ENCODE data around the gene ZCCHC4.
A peak's percentile ranks its signal among the peaks of the same experiment; 100 is the strongest.

The ZCCHC4 gene, protein sequence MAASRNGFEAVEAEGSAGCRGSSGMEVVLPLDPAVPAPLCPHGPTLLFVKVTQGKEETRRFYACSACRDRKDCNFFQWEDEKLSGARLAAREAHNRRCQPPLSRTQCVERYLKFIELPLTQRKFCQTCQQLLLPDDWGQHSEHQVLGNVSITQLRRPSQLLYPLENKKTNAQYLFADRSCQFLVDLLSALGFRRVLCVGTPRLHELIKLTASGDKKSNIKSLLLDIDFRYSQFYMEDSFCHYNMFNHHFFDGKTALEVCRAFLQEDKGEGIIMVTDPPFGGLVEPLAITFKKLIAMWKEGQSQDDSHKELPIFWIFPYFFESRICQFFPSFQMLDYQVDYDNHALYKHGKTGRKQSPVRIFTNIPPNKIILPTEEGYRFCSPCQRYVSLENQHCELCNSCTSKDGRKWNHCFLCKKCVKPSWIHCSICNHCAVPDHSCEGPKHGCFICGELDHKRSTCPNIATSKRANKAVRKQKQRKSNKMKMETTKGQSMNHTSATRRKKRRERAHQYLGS

DNA sequence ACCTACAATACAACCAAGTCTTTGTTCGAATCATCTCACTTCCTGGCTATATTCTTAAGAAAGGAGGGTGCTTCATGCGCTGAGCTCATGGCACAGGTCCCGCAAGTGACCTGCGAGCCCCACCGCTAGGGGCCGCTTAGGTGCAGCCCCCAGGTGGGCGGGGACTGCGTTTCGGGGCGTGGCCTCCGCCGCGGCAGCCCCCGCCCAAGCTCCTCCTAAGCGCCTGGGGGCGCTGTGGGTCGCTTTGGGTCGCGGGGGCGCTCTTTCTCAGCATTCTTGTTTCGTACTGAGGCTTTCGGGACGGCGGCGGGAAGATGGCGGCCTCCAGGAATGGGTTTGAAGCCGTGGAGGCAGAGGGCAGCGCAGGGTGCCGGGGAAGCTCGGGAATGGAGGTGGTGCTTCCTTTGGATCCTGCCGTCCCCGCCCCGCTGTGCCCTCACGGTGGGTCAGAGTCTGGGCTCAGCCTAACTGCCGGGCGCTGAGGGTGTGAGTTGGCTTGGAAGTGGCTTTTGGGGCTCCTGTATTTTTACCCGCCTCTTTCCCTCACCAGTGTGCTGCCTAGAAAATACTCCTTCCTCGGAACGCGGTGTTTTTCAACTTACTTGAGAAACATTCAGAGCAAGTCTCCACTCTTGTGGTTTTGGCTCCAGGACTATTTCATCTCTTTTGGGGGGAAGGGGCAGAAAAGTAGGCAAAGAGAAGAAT, at the start of gene ZCCHC4:
Gene ZCCHC4, plus strand, starts transcription at position 279 of the 705 bp plus-strand sequence. Its CDS starts 36 bp downstream, at position 315.
- DNase-seq, result peak; percentile 90

DNA sequence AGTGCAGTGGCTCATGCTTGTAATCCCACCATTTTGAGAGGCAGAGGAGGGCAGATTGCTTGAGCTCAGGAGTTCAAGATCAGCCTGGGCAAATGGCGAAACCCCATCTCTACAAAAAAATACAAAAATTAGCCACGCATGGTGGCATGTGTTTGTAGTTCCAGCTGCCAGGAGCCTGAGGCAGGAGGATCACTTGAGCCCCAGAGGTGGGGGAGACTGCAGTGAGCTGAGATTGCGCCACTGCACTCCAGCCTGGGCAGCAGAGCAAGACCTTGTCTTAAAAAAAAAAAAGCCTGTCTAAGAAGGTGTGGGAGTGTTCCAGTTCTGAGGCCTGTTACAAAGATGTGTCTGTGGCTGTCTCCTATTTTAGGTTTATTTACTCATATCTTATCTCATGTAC, 40.7 kb upstream of the ZCCHC4 start:
- no peak for DNase-seq

DNA sequence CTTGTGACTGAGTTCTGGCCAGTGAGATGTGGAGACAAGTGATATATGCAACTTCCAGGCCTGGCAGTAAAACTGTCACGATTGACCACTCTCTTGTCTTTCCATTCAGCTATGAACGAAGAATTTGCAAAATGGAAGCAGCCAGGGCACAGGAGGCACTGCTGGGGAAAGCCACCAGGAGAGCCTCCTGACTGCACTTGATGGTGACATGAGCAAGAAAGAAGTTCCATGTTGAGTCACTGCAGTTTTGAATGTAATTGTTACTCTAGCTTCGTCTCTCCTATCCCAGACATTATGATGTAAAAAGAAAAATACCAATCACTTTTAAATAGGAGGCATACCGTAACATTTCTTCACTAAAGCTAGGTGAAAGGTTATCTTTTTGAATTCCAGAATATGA, 32.4 kb upstream of the ZCCHC4 start:
- DNase-seq, result peak; percentile 13

DNA sequence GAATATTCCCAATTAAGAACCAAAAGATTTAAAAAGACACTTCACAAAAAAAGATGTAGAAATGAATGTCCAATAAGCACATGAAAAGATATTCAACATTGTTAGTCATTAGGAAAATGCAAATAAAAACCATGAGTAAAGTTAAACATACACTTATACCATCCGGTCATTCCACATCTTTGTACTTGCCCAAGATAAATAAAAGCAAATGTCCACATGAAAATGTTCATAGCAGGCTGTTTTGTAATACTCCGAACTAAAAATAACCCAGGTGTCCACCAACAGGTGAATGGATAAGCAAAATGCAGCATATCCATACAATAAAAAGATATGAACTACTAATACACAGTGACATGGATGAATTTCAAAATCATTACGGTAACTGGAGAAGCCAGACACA, 28.6 kb upstream of the ZCCHC4 start:
- no peak for DNase-seq

DNA sequence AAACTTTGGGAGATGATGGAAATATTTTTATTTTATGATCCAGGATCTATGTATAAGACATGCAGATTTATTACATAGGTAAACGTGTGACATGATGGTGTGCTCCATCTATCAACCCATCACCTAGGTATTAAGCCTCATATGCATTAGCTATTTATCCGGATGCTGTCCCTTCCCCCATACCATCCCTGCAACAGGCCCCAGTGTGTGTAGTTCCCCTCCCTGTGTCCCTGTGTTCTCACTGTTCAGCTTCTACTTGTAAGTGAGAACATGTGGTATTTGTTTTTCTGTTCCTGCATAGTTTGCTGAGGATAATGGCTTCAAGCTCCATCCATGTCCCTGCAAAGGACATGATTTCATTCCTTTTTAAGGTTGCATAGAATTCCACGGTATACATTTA, 28.1 kb upstream of the ZCCHC4 start:
- DNase-seq, result no peak

DNA sequence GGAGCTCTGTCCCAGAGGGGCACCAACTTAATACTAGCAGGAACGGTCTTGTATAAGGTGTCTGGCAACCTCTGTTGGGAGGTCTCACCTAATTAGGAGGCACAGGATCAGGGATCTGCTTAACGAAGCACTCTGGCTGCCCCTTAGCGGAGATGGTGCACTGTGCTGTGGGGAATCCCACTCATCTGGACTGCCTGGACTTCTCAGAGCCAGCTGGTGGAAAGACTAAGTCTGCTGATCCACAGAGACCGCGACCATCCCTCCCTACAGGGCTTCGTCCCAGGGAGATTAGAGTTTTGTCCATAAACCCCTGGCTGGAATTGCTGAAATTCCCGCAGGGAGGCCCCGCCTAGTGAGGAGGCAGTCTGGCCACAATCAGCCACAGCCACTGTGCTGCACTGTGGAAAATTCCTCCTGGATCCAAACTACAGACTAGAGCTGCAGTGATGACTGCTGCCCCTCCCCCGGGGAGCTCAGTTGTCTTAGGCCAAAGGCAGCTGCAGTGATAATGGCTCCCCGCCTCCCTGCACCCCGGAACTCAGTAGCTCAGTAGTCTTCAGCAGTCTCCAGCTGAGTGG, 22.0 kb upstream of the ZCCHC4 start:
- no peak for DNase-seq

DNA sequence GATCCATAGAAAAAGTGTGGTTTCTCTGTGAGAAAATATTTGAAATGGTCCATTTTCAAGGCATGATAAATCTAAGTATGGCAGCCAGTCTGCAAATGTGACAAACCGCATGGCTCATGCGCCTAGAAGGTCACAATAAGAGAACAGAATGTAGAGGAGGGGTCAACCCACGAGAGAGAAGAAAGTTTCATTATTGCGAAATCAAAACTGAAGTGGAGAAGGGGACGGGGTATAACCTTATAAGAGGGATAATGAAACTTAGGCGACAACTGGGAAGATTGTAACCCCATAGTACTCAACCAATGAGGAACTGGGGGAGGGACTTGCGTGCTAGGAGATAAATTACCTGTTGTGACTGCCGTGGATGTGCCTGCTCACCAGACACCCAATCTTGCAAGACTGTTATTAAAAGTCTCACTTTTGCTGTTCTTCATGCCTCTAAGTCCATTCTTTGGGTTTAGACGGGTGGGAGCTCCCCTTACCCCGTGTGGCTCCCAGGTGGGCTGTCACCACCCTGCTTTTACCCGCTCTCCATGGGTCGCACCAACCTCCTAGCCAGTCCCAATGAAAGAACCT, 21.3 kb upstream of the ZCCHC4 start:
- no peak for DNase-seq

DNA sequence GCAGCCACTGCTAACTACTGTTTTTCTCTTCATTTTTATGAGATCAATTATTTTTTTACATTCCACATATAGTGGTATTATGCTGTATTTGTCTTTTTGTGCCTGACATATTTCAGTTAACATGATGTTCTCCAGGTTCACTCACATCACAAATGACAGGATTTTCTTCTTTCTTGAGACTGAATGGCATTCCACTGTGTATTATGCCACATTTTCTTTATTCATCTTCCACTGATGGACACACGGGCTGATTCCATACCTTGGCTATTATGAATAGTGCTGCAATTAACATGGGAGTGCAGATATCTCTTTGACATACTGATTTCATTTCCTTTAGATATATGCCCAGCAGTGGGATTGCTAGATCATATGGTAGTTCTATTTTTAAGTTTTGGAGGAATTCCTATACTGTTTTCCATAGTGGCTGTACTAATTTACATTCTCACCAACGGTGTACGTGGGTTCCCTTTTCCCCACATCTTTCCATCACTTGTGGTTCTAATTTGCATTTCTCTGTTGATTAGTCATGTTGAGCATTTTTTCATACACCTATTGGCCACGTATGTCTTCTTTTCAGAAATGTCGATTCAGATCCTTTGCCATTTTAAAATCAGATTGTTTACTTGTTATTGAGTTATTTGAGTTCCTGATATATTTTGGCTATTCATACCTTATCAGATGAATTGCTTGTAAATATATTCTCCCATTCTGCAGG, 14.9 kb upstream of the ZCCHC4 start:
- DNase-seq, result no peak

DNA sequence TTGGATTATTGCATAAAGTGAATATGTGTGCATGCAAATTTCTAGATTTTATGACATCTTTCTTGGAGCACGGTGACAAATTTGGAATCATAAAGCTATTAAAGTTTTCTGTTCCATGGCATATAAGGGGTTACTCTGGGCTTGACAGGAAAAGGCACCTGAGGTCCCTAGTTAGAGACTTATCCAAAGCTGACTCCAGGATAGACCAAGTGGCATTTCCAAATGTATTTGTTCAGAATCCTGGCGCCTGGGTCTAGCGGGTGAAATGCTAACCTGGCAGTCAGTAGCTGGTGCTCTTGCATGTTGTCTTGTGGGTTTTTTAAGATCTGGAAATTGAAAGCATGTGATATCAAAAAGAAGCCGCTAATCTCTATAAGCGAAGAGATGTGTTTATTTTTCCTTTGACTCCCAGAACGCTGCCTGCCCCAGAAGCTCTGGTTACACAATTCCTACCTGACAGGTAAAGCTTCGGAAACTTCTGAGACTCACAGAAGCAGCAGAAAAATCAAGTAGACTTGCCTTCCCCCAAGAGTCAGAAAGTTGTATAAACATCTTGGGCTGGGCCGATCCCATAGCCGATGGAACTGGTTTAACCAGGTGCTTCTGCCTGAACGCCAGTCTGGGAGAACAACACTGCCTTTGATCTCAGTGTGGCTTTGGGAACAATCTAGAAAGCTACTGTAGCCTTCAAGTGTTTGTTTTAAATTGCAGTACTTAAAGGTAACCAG, 12.9 kb upstream of the ZCCHC4 start:
- no peak for DNase-seq

DNA sequence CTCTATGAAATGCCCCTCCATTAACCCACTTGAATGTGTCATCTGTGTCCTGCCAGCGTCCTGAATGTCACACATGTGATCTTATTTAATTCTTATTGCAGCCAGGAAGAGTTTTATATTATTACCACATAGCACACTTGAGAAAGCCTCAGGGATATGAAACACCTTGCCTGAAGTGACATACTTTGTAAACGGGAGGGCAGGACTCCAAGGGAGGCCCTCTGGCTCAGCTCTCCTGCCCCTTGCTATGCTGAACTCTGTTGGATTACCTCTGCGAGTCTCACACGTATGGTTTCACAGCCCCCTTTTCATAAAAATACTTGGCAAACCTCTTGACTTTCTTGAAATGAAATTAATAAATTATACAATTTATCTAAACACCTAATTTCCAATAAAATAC, 11.1 kb upstream of the ZCCHC4 start:
- DNase-seq, result no peak

DNA sequence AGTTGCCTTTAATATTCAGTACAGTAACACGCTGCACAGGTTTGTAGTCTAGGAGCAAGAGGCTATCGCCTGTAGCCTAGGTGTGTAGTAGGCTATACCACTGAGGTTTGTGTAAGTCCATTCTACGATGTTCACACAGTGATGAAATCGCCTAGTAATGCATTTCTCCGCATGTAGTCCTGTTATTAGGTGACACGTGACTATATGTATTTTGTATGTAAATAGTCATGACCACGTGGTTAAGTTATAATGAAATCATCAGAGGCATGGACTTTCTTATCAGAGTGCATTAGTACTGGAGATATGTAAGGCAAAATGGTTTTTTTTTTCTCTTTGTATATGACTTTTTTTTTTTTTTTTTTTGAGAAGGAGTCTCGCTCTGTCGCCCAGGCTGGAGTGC, 9.9 kb upstream of the ZCCHC4 start:
- no peak for DNase-seq

DNA sequence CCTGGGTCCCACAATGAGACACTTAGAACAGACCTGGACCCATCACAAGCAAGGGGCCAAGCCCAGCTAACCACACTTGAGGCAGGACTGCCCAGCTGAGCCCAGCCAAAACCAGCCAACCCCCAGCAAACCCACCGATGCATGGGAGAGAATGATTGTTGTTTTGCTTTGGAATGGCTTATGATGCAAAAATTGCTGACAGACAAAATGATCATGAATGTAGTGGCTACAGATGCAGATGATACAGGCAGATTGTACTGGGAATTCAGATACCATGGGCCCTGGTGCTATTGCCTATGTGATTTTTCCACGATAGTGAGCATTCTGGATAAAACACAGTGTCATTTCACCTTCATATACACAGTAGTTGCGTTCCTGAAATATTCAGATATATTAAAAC, 9.0 kb upstream of the ZCCHC4 start:
- DNase-seq, result no peak

DNA sequence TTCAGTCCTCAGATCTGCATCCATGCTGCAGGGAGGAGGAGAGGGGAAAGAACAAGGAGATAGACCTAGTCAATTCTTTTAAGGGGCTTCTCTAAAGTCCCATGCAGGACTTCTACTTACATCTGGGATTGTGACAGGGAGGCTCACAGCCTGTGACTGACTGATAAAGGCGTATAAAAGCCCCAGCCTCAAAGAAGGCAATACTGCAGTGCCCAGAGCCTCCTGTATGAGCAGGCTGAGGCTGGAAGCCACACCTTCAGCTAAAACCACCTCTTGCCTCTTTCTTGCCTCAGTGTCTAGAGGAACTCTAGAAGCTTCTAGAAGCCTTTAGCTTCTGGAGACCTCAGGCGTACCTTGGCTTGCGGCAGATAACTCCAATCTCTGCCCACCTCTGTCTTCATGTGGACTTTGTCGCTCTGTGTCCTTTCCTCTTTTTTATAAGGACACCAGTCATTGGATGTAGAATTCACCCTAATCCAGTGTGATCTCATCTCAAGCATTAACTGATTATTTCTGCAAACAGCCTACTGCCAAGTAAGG, 6.0 kb upstream of the ZCCHC4 start:
- no peak for DNase-seq

DNA sequence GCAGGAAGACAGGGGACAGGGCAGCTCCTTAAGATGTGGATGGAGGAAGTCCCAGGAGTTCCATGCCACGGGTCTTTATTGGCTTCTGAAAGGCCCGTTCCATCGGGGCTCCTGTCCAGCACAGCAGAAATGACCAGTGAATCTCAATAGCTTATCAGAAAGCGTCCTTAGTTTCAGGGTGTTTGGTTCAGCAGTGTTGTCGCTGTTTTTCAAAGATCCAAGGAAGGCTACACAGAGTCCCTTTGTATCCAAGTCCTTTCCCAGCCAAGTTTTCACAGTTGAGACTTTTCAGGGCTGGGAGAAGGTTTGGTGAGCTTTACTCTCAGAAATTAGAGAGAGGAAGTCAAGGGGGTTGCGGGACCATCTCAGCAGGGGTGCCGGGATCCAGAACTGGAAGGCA, 5.0 kb upstream of the ZCCHC4 start:
- no peak for DNase-seq

DNA sequence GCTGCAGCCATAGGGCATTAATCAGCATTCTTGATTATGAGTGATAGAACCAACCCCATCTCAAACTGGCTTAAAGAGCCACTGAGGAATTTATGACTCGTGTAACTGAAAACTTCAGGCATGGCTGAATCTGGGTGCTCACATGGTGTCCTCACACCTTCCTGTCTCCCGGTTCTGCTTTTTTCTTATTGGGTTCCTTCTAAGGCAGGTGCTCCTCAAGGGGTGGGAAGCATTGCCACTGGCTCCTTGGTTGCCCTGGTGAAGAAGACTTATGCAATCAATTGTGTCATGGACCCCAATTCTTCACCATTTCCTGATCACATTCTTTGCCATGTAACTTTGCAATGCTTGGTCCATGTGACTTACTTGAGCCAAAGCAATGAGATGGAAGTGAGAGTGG, 4.3 kb upstream of the ZCCHC4 start:
- no peak for DNase-seq

DNA sequence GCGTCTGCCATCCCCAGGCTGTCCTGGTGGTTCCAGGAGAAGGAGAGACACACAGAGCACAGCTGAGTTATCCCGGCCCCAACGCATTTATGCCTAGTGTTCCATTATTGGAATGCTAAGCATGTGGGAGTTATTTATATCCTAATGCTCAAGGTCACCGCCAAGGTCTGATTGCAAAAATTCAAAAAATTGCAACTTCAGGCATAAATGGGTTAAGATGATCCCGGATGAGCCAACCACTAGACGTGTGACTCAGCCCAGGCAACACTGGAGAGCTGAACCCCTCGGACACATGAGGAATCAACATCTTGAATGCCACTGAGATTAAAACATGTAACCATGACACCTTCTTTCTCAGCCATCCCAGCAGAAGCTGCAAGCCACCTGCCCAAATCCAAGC, 3.8 kb upstream of the ZCCHC4 start:
- DNase-seq, result no peak

DNA sequence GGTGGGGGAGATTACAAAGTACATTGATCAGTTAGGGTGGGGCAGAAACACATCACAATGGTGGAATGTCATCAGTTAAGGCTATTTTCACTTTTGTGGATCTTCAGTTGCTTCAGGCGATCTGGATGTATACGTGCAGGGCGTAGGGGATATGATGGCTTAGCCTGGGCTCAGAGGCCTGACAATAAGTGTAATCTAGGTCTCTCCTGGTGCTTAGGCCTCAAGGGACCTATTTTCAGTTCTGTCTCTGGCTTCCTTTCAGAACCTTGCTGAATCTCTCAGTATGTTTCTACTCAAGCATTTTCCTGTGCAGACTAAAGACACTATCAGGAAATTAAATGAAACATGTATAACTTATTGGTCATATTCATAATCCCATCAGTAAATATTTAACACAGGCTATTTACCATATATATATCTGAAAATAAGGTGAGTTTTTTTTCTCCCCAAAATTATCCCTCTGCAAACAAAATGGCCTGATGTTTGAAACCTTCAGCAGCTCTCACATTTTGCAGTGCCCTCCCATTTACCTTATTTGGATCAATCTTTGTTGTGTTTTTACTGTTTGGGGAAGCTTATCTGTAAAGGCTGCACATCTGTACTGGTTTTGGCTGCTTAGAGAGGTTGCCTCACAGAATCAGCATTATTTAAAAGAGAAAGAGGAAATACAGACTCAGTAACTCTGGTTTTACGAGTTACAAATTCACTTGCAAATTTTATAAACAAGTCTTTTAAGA, 2.3 kb upstream of the ZCCHC4 start:
- DNase-seq, result no peak

DNA sequence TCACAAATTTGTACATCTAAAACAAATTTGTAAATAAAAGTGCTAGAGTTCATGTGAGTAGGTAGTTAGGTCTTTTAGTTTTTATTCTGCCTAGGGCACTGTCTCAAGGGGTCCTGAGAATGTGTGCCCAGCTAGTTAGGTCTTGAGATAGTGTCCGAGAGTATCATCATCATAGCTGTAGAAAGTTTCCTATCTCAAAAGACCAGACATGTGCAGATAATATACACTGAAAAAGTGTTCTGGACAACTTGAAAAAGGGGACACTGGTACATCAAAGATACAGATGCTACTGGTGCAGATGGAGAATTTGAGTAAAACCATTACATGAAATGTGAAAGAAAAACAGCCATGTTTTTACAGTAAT, 1.8 kb upstream of the ZCCHC4 start:
- no peak for DNase-seq

DNA sequence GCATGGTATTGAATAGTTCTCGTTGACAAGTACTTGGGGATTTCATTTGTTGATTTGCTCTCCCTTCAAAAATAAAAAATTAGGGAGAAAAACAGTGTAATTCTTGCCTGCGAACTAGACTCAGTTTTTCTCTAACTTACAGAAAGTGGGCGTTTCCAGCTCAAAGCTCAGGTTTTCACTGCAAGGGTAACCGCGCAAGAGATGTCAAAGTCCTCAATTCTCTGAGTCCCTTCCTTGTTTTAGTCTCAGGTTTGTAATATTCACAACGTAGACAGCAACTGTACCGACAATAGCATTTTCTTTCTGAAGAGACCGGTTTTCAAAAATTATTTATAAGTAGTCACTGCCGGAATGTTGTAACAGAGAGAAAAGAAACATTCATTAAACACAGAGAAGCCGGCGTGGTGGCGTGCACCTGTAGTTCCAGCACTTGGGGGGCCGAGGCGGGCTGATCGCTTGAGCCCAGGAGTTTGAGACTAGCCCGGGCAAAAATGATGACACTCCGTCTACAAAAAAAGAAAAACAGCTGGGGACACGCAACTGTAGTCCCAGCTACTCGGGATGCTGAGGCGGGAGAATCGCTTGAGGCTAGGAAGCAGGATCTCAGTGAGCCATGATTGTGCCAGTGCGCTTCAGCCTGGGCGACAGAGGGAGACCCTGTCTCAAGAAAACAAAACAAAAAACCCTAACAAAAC, 774 bp downstream of the ZCCHC4 start:
- DNase-seq, result no peak

DNA sequence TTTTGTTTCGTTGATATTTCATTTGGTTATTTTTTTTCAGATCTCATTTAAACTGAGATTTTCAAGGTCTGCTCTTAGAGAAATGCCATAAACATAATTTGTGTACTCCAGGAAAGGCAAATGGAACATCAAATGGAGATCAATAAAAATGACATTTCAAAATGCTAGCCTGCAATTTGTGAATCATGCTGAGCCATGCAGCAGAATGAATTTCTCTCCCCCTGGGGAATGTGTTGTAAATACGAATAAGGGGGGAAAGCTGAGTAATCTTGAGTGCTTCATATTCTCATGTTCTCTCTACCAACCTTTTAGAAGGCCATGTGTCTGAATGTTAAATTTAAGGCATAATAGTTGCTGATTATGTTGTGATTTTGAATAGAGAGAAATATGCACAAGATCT, 7.8 kb downstream of the ZCCHC4 start:
- peak; percentile 30 for DNase-seq

DNA sequence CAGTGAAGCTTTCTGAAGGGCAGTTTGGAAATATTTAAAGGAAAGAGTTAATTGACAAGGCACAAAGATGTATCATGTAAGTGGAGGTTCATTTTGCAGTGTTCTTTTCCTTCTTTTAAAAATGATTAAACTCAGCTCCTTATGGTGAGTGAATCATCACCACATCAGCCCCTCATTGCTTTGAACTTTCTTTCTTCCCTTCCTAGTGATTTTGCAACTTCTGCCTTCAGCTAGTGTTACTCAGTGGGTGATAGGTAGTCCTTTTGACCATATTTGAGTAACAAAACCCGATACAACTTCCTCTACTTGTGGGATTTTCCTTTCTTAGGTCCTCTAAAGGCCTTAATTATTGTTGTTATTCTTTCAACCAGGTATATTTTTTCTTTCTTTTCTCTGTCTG, 8.2 kb downstream of the ZCCHC4 start:
- peak; percentile 77 for DNase-seq

Measured in activated CD4-positive, alpha-beta T cell treated with anti-CD3 and anti-CD28 coated beads, Interleukin-10, Interleukin-2, amounts not matched to agents 100 ng/mL and 50 ng/mL, durations not matched to agents 16 hours and 8 hours (primary cell).